Endothelial cell of umbilical vein (primary cell): ENCODE results near the gene APBB2. TPM values are rescaled to one million over a fixed set of nuclear protein-coding genes. Genes with fewer than 3 reads are reported as not detected.

Experiments used
- BruUV-seq: library from RNA; stranded (reverse); fragments of 400-500 nt; replicated peaks from 2 replicates; lab custom pipeline; 2021; lab: Mats Ljungman, UMichigan
- CTCF ChIA-PET: fragments of 300-600, 350-600 bp; sonication (Branson Sonifier 250); formaldehyde crosslinking; loops from one replicate; lab custom pipeline; 2021; ENCODE audit warnings: antibody characterized with exemption, inconsistent platforms; lab: Charles Lee
- POLR2A ChIA-PET: fragments of 300-600, 350-600 bp; sonication (Branson Sonifier 250); formaldehyde crosslinking; loops from one replicate; lab custom pipeline; 2021; ENCODE audit warnings: antibody characterized with exemption, inconsistent platforms; lab: Charles Lee
- DNase-seq: peaks from one replicate; pipeline ENCODE4 v3.0.0-alpha.2; 2011; ENCODE audit warnings: low read depth, low spot score
- FAIRE-seq: peaks from 2 replicates; lab custom pipeline; 2011; peaks lifted over from hg19 to GRCh38; lab: Jason Lieb, UNC
- H2AFZ ChIP-seq: 2 replicates; pipeline ENCODE4 v1.6.0; 2012; ENCODE audit warnings: low read depth, low read length, control low read depth, inconsistent platforms
- H3K27ac ChIP-seq: 2 replicates; pipeline ENCODE4 v1.5.1; 2011; ENCODE audit warnings: low read depth, mild to moderate bottlenecking, control low read depth, low read length, moderate library complexity; ENCODE audit not compliant: insufficient read depth
- H3K27me3 ChIP-seq, 2 experiments: 2 replicates each; pipeline versions ENCODE4 v1.6.0 to v1.6.1; 2011; ENCODE audit warnings: low read length in 2 of 2, mixed read lengths in 1 of 2; ENCODE audit not compliant: control insufficient read depth in 2 of 2, insufficient read depth in 2 of 2
- H3K36me3 ChIP-seq, 2 experiments: 2 replicates in 1 of 2; 3 replicates in 1 of 2; pipeline ENCODE4 v1.5.1; 2011; ENCODE audit warnings: low read length in 2 of 2, mild to moderate bottlenecking in 1 of 2, moderate library complexity in 1 of 2; ENCODE audit not compliant: control insufficient read depth in 2 of 2, insufficient read depth in 2 of 2; ENCODE audit errors: extremely low read depth in 1 of 2
- H3K4me1 ChIP-seq: 3 replicates; pipeline ENCODE4 v1.5.1; 2011; ENCODE audit warnings: mild to moderate bottlenecking, low read length; ENCODE audit not compliant: control insufficient read depth, insufficient read depth; ENCODE audit errors: extremely low read depth
- H3K4me2 ChIP-seq: 2 replicates; pipeline ENCODE4 v1.6.1; 2011; ENCODE audit warnings: low read length, control low read depth, mixed read lengths; ENCODE audit not compliant: insufficient read depth
- H3K4me3 ChIP-seq, 3 experiments: fragments of 200-600 bp in 1 of 3; sonication (generic), shearing (Covaris generic) in 1 of 3; replicated peaks in 1 of 3; 2 replicates each; pipeline ENCODE4 v1.5.1; 2011 to 2016; ENCODE audit warnings: control low read depth in 3 of 3, low read length in 3 of 3, mild to moderate bottlenecking in 2 of 3, inconsistent platforms in 1 of 3, low read depth in 1 of 3, moderate library complexity in 1 of 3; ENCODE audit not compliant: insufficient read depth in 1 of 3
- H3K79me2 ChIP-seq: 2 replicates; pipeline ENCODE4 v1.6.0; 2012; ENCODE audit warnings: low read length, inconsistent platforms; ENCODE audit not compliant: control insufficient read depth, insufficient read depth
- H3K9ac ChIP-seq: replicated peaks from 2 replicates; pipeline ENCODE3; 2011; ENCODE audit warnings: low read length, control low read depth; ENCODE audit not compliant: insufficient read depth; ENCODE audit errors: extremely low read depth
- H3K9me1 ChIP-seq: replicated peaks from 3 replicates; pipeline ENCODE4 v1.6.0; 2011; ENCODE audit warnings: mild to moderate bottlenecking, low read length; ENCODE audit not compliant: control insufficient read depth, insufficient read depth; ENCODE audit errors: extremely low read depth
- H3K9me3 ChIP-seq: replicated peaks from 2 replicates; pipeline ENCODE4 v1.5.1; 2012; ENCODE audit warnings: low read length, inconsistent platforms; ENCODE audit not compliant: control insufficient read depth, insufficient read depth
- H4K20me1 ChIP-seq: replicated peaks from 2 replicates; pipeline ENCODE3; 2011; ENCODE audit warnings: mild to moderate bottlenecking, low read length; ENCODE audit not compliant: control insufficient read depth, insufficient read depth; ENCODE audit errors: extremely low read depth
- EZH2 ChIP-seq: IDR thresholded peaks from 2 replicates; pipeline ENCODE4 v1.6.1; 2012; ENCODE audit warnings: borderline replicate concordance, low read depth, mild to moderate bottlenecking, moderate library complexity, low read length, inconsistent platforms; ENCODE audit not compliant: severe bottlenecking
- FOS ChIP-seq: IDR thresholded peaks from 2 replicates; pipeline ENCODE4 v1.6.1; 2011; ENCODE audit warnings: mild to moderate bottlenecking, low read length, moderate library complexity, borderline replicate concordance; ENCODE audit not compliant: insufficient read depth
- GATA2 ChIP-seq: IDR thresholded peaks from 2 replicates; pipeline ENCODE4 v1.7.0; 2011; ENCODE audit warnings: low read depth, mild to moderate bottlenecking, moderate library complexity, mixed read lengths, low read length; ENCODE audit not compliant: insufficient read length, insufficient read depth
- JUN ChIP-seq: IDR thresholded peaks from 2 replicates; pipeline ENCODE4 v1.6.1; 2011; ENCODE audit warnings: borderline replicate concordance, low read depth; ENCODE audit not compliant: insufficient read length, insufficient read depth
- MYC ChIP-seq: IDR thresholded peaks from one replicate; pipeline ENCODE4 v1.6.1; 2011; ENCODE audit warnings: mild to moderate bottlenecking, low read depth, low read length
- POLR2A ChIP-seq: IDR thresholded peaks from 2 replicates; pipeline ENCODE4 v1.6.1; 2012; ENCODE audit warnings: low read depth, mild to moderate bottlenecking, control low read depth, low read length
- POLR2AphosphoS5 ChIP-seq: IDR thresholded peaks from 2 replicates; pipeline ENCODE4 v1.6.1; 2012; ENCODE audit warnings: low read depth, mild to moderate bottlenecking, control low read depth, low read length, moderate library complexity; ENCODE audit not compliant: insufficient read depth
- dilution Hi-C: fragments of 300-500 bp; cut with MboI; formaldehyde crosslinking; loops from one replicate; pipeline ENCODE4 v1.15.0; 2019; ENCODE audit warnings: low sequenced_read_pairs; ENCODE audit not compliant: extremely low pct_ligation_motif_present
- intact Hi-C: fragments of 100-400 bp; cut with micrococcal nuclease; formaldehyde crosslinking; loops from one replicate; pipeline ENCODE4 v1.10.0; 2022
- polyA plus RNA-seq, 4 experiments: library from polyadenylated mRNA; depleted of rRNA in 3 of 4; stranded (reverse) in 3 of 4; unstranded in 1 of 4; fragments of >200 nt; gene quantifications; 2 replicates each; pipeline versions ENCODE4 v1.2.1 to v1.2.3, GENCODE V29; 2011 to 2012; ENCODE audit warnings: missing spikeins in 1 of 4
- total RNA-seq: library from RNA; stranded (reverse); gene quantifications from 2 replicates; pipeline ENCODE4 v1.2.3, GENCODE V29; 2021
- TF ChIP-seq, protein P1 (sequence below): IDR thresholded peaks from 2 replicates; pipeline ENCODE4 v1.6.1; 2011; ENCODE audit not compliant: insufficient read depth, insufficient read length
- TF ChIP-seq, protein P2 (sequence below), 2 donors: IDR thresholded peaks; 1 replicate in 1 of 2; 2 replicates in 1 of 2; pipeline ENCODE4 v1.5.1; 2011; ENCODE audit warnings: low read length in 2 of 2, mild to moderate bottlenecking in 2 of 2, moderate library complexity in 2 of 2, control low read depth in 1 of 2, inconsistent platforms in 1 of 2, low read depth in 1 of 2; ENCODE audit not compliant: insufficient read depth in 1 of 2; ENCODE audit errors: extremely low read depth in 1 of 2

The APBB2 gene
- total and polyA plus RNA-seq, 2 donors (not counting 3 experiments of a cell fraction or from before 2014, with no cell fraction given): 79.8 to 124 TPM

DNA sequence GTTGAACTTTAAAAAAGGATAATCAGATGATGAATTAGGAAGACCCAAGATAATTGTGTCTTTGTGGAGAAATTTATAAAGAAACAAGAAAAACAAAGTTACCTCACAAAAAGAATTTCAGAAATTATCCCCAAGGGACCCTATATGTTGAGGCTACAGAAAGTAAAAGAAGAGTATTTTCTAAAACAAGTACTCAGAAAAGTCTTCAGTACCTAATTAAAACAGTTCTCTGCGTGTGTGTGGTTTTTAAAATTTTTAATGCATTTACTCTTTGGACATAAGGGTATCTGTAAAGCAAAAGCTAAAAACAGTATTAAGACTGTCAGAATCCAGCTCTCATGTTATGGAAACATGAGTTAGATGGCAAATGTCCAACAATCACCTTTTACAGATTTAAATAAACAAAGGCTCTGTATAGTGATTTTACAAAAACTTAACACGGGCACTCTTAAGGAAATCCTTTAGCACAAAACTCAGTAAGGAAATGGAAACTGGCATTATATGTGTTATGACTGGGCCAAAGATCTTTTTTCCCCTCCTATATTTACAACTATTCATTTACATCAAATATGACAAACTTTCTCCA is 277.1 kb downstream of the APBB2 start:
- DNase-seq (peak; percentile 81), FAIRE-seq (peak; percentile 28)
- ChIA-PET CTCF (interaction anchor here (0.6 to 3.5 kb wide), 4 partner anchors 9 to 278 kb away, joined by 3 to 13 read pairs (median 10); partner anchors contain the start of gene APBB2), POLR2A (no interaction called here)
- Histone ChIP-seq H3K9me3 (no peaks in the 10 kb centered on the region), H3K36me3 (peaks cover 2 to 6% of the 10 kb centered on the region in 2 experiments), H3K4me3 (no peak overlapping the region), H3K4me1 (peaks cover 6% of the 10 kb centered on the region), H3K79me2 (peaks cover 2% of the 10 kb centered on the region), H3K27ac (no peak overlapping the region), H2AFZ (no peak overlapping the region), H4K20me1 (no peaks in the 10 kb centered on the region), H3K27me3 (no peaks in the 10 kb centered on the region), H3K9ac (no peak overlapping the region), H3K4me2 (no peak overlapping the region), H3K9me1 (no peaks in the 10 kb centered on the region)
- BruUV-seq: no TSS peak
- dilution Hi-C loops: loop anchor here (25.0 kb wide), 1 partner anchor 275 kb away; the partner anchor contains the start of gene APBB2
- intact Hi-C loops: no loop called here
- TF ChIP-seq MYC (no peak), FOS (no peak), JUN (no peak), EZH2 (no peak), POLR2A (no peak), POLR2AphosphoS5 (no peak), GATA2 (no peak)
- TF ChIP-seq, protein P1, sequence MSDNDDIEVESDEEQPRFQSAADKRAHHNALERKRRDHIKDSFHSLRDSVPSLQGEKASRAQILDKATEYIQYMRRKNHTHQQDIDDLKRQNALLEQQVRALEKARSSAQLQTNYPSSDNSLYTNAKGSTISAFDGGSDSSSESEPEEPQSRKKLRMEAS: no peak
- TF ChIP-seq, protein P2, sequence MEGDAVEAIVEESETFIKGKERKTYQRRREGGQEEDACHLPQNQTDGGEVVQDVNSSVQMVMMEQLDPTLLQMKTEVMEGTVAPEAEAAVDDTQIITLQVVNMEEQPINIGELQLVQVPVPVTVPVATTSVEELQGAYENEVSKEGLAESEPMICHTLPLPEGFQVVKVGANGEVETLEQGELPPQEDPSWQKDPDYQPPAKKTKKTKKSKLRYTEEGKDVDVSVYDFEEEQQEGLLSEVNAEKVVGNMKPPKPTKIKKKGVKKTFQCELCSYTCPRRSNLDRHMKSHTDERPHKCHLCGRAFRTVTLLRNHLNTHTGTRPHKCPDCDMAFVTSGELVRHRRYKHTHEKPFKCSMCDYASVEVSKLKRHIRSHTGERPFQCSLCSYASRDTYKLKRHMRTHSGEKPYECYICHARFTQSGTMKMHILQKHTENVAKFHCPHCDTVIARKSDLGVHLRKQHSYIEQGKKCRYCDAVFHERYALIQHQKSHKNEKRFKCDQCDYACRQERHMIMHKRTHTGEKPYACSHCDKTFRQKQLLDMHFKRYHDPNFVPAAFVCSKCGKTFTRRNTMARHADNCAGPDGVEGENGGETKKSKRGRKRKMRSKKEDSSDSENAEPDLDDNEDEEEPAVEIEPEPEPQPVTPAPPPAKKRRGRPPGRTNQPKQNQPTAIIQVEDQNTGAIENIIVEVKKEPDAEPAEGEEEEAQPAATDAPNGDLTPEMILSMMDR (IDR thresholded peaks at IDR 0.05; ENCODE audit: extremely low read depth in 1 of 2, insufficient read depth in 1 of 2, low read depth in 1 of 2, low read length in 2 of 2): no peak
